ENCODE measurements around the gene ZNRF3.
"Not testable (repeated sequence)": the region's sequence is repeated elsewhere in the genome, so short reads cannot be mapped to it uniquely, and the experiment has no call there.

DNA sequence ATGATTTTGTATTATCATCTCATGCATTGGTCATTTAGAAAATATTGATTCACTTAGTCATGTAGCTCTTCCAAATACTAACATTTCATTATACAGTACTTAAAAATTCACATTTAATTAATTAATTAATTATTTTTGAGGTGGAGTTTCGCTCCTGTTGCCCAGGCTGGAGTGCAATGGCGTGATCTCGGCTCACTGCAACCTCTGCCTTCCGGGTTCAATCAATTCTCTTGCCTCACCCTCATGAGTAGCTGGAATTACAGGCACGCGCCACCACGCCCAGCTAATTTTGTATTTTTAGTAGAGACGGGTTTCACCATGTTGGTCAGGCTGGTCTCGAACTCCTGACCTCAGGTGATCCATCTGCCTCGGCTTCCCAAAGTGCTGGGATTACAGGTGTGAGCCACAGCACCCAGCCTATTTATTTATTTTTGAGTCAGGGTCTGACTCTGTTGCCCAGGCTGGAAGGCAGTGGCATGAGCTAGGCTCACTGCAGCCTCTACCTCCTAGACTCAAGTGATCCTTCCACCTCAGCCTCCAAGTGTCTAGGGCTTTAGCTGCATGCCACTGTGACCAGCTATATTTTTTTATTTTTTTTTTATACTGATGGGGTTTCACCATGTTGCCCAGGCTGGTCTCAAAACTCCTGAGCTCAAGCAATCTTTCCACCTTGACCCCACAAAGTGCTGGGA is 65.6 kb downstream of the ZNRF3 start:
- not testable (repeated sequence) for TF ChIP-seq CTCF (IDR thresholded peaks at IDR 0.05); ZFX (IDR thresholded peaks at IDR 0.05; ENCODE audit: borderline replicate concordance)
